Naive B cell (primary cell): ENCODE measurements around the gene IGIP. TPM values are rescaled to one million over a fixed set of nuclear protein-coding genes. Genes with fewer than 3 reads are reported as not detected.

Experiments
- ATAC-seq, 2 donors: fragments of 150-1000 bp; cut with Tn5 transposase; 2 replicates each; pipeline ENCODE4 v1.10.0; 2021; ENCODE audit warnings: low read depth in 2 of 2, mild to moderate bottlenecking in 2 of 2, moderate library complexity in 2 of 2
- DNase-seq: peaks from one replicate; pipeline ENCODE4 v3.0.0; 2022
- H3K27ac Mint-ChIP-seq, 6 donors: one replicate each; pipeline ENCODE4 v1.8.0; 2020 to 2022; ENCODE audit warnings: mild to moderate bottlenecking in 6 of 6, mixed read lengths in 6 of 6, moderate library complexity in 5 of 6, inconsistent platforms in 2 of 6
- H3K27me3 Mint-ChIP-seq, 3 donors: one replicate each; pipeline ENCODE4 v1.8.0; 2021 to 2022; ENCODE audit warnings: mixed read lengths in 3 of 3, mild to moderate bottlenecking in 1 of 3
- H3K36me3 Mint-ChIP-seq, 2 donors: one replicate each; pipeline ENCODE4 v1.8.0; 2020 to 2022; ENCODE audit warnings: mixed read lengths in 2 of 2, inconsistent platforms in 1 of 2, mild to moderate bottlenecking in 1 of 2
- H3K4me1 Mint-ChIP-seq, 3 donors: one replicate each; pipeline ENCODE4 v1.8.0; 2020 to 2022; ENCODE audit warnings: mixed read lengths in 3 of 3, inconsistent platforms in 1 of 3, mild to moderate bottlenecking in 1 of 3, moderate library complexity in 1 of 3
- H3K4me3 Mint-ChIP-seq, 8 donors: one replicate each; pipeline ENCODE4 v1.8.0; 2020 to 2022; ENCODE audit warnings: mild to moderate bottlenecking in 8 of 8, mixed read lengths in 8 of 8, moderate library complexity in 8 of 8, inconsistent platforms in 2 of 8
- H3K9me3 Mint-ChIP-seq, 7 donors: one replicate each; pipeline ENCODE4 v1.8.0; 2020 to 2022; ENCODE audit warnings: mixed read lengths in 7 of 7, mild to moderate bottlenecking in 5 of 7, inconsistent platforms in 2 of 7, moderate library complexity in 1 of 7
- polyA plus RNA-seq, 6 donors: library from polyadenylated mRNA; unstranded; fragments of 300-500 nt; fragmentation: Illumina TruSeq; gene quantifications; one replicate each; pipeline ENCODE4 v1.2.3, GENCODE V29; 2021; ENCODE audit warnings: low read depth in 6 of 6

Gene IGIP
- polyA plus RNA-seq, 6 donors from 2014 or later, result 0.09 to 0.46 (median 0.18) TPM; not detected in 1

DNA sequence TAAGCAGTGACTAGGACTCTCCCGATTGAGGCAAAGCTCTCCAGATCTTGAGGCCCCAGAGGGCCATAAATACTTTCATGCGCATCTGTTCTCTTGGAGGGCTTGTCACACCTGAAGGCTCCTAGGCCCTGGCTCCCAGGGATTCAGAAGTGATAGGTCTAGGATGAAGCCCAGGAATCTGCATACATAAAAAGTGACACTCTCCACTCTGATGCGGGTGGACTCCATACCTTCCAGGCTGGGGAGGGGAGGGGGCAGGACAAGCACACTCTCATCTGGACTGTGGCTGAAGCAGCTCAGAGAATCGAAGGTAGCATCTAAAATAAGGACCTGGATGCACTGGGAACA, 40.2 kb downstream of the IGIP start:
- Mint-ChIP-seq H3K4me3 (no peak overlapping the region), H3K27me3 (peaks cover 0 to 20% (median 9%) of the 10 kb centered on the region in 3 donors), H3K9me3 (no peaks in the 10 kb centered on the region), H3K4me1 (peaks cover 0 to 8% (median 0%) of the 10 kb centered on the region in 3 donors), H3K36me3 (no peaks in the 10 kb centered on the region), H3K27ac (peak overlapping the region in 1 of 6 donors; percentile 59)
- DNase-seq (no peak), ATAC-seq (no peak)

DNA sequence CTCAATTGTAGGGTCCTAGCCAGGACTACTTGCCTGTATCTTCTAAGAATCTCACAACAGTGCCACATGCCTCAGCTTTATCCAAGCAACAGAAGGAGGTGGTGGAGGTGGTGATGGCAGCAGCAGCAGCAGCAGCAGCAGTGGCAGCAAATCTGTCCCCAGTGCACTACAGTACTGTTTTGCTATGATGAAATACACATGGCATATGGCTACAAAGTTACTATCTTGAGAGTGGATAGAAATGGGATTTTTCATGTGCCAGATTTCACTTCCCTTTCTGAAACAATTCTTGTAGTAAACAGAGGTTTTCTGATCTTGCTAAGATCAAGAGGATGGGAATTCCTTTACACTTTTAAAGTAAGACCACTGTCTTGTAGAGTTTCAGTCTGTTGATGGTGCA, 41.2 kb downstream of the IGIP start:
- DNase-seq, result no peak
- ATAC-seq, result peak in 1 of 2 donors; percentile 9
- Mint-ChIP-seq H3K36me3 (no peaks in the 10 kb centered on the region), H3K27me3 (peaks cover 0 to 20% (median 9%) of the 10 kb centered on the region in 3 donors), H3K9me3 (no peaks in the 10 kb centered on the region), H3K4me3 (no peak overlapping the region), H3K27ac (peak overlapping the region in 1 of 6 donors; percentile 68), H3K4me1 (peaks cover 0 to 8% (median 0%) of the 10 kb centered on the region in 3 donors)

DNA sequence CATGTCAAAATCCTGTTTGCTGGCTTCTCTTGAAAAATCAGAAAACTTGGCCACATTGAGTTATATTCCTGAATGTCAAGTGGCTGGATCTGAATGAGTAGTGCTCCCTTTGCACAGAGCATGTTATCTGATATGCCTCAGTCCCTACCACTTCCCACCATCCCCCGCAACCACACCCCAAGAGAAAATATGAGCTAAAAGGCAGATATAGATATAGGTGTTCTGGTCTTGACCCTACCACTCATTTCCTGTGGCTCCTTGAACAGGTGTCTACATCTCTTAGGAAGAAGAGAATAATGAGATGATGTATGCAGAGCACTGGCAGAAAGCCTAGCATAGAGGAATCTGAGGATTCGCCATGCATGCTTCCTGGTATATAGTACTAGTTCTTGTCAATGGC, 42.6 kb downstream of the IGIP start:
- H3K27ac Mint-ChIP-seq, result no peak overlapping the region
- no peak overlapping the region for H3K4me3 Mint-ChIP-seq

DNA sequence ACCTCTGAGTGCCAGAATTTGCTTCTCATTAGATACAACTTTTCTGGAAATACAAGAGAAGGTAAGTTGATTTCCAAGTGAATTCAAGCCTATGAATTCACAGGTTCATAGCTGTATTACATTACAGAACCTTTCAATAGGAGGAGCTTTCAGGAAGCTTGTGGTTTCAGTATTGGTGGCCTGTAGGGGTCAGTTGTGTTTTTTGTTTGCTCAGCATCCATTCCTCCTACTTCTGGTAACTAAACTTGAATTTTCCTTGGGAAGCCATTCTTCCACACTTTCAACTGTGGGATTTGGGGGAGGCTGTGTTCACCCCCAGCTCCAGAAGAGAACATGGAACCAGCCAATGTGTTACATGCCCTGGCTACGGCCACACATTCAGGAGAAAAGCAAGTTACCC, 43.7 kb downstream of the IGIP start:
- Mint-ChIP-seq H3K36me3 (no peaks in the 10 kb centered on the region), H3K27me3 (peaks cover 0 to 14% (median 0%) of the 10 kb centered on the region in 3 donors), H3K4me3 (no peak overlapping the region), H3K4me1 (peaks cover under 1 to 8% (median 6%) of the 10 kb centered on the region in 3 donors), H3K9me3 (no peaks in the 10 kb centered on the region), H3K27ac (no peak overlapping the region)
- ATAC-seq (no peak), DNase-seq (no peak)

More for the DNA sequence above, 42.6 kb downstream of the IGIP start:
- H3K27me3 Mint-ChIP-seq, result peaks cover 0 to 13% (median 0%) of the 10 kb centered on the region in 3 donors
- DNase-seq (no peak), ATAC-seq (no peak)
- H3K4me1 Mint-ChIP-seq, result peaks cover 0 to 5% (median 0%) of the 10 kb centered on the region in 3 donors
- H3K9me3 Mint-ChIP-seq, result no peaks in the 10 kb centered on the region
- no peaks in the 10 kb centered on the region for H3K36me3 Mint-ChIP-seq

DNA sequence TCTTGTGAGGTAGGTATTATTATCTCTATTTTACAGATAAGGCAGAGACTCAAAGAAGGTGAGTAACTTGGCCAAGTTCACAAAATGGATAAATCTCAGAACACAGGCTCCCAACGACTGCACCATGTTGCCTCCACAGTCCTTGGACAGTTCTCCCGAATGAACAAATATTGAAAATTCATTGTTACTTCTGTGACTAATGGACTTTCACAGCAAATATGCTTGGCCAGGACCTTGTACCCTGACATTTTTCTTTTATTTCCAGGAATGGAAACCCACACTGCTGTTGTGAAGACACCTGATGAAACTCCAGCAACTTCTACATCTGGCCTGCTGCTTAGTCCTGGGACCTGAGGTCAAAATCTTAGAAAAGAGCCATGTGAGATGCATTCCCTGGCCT, 46.7 kb downstream of the IGIP start:
- Mint-ChIP-seq H3K9me3 (no peaks in the 10 kb centered on the region), H3K36me3 (no peaks in the 10 kb centered on the region), H3K4me3 (peak overlapping the region in 1 of 8 donors; percentile 81), H3K4me1 (peaks cover 12 to 22% (median 16%) of the 10 kb centered on the region in 3 donors), H3K27me3 (peaks cover 0 to 15% (median 5%) of the 10 kb centered on the region in 3 donors), H3K27ac (peak overlapping the region in 4 of 6 donors; percentile 1 to 79 (median 32))
- ATAC-seq (no peak), DNase-seq (no peak)

DNA sequence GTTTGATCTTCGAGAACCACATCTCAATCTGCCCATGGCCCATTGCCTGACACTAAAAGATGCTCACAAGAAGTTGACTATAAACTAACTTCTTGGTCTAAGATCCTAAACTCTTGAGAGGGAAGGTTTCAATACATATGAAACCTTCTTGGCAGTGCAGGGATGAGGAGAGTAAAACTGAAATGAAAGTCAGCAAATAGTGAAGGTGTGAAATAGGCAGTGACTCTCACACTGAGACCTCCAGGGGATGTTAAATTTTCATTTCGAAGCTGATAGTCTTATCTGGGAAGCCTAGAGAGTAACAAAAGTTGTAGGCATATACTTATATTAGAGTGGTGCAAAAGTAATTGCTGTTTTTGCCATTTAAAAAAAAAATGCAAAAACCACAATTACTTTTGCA, 48.3 kb downstream of the IGIP start:
- Mint-ChIP-seq H3K4me1 (peaks cover 12 to 22% (median 16%) of the 10 kb centered on the region in 3 donors), H3K9me3 (no peaks in the 10 kb centered on the region), H3K4me3 (peak overlapping the region in 7 of 8 donors; percentile 92 to 96 (median 95)), H3K27me3 (peaks cover 0 to 15% (median 5%) of the 10 kb centered on the region in 3 donors), H3K36me3 (no peaks in the 10 kb centered on the region), H3K27ac (peak overlapping the region; percentile 98 to 100 (median 99))
- DNase-seq, result no peak
- ATAC-seq, result no peak

DNA sequence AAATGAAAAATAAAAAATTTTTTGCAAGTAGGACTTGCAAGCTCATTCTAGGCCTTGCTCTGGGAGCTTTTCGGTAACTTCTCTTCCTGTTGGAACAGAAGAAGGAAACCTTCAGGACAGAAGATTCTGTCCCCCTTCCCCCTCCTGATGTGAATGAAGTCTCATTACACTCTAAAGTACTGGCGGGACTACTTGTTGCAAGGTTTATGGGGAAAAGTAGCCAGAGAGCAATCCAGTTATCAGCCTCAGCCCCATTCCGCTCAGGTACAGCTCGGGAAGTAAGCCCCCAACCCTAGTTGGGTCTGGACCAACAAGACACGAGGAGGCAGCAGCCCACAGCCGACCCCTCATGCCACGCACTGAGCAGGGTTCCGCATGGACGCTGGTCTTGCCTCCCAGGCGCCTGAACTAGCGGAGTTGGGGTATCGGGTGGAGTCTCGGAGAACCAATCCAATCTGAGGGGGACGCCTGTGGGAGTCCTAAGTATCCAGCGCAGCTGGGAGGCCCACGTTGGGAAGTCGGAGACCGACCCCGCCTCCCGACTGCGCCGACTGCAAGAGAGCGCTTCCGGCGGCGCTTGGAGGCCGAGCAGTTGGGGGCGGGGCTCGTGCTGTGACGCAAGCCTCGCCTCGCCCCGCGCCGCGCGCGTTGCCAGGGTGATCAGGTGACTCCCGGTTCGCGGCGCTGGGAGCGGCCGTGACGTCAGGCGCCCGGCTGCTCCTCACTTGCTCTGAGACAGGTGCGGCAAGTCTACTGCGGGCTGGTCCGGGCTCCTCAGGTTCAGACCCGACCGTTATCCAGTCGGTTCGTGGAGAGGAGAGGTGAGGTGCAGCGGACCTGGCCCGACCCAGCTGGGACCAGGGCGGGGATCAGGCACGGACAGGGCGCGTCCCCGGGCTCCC, 49.0 kb downstream of the IGIP start, which contains the start of gene CYSTM1:
Gene CYSTM1 (plus strand): TSS at position 724 of the 902 bp plus-strand sequence. CDS start 19,278 bp downstream, outside the sequence.
- peak within 1 kb of the TSS; percentile 93 to 97 (median 96) for H3K4me3 Mint-ChIP-seq
- ATAC-seq, result peak; percentile 88 to 89
- H3K4me1 Mint-ChIP-seq, result peaks cover 12 to 22% (median 16%) of the 10 kb centered on the region in 3 donors
- H3K36me3 Mint-ChIP-seq, result no peaks in the 10 kb centered on the region
- H3K27me3 Mint-ChIP-seq, result peaks cover 0 to 15% (median 5%) of the 10 kb centered on the region in 3 donors
- H3K9me3 Mint-ChIP-seq, result no peaks in the 10 kb centered on the region
- H3K27ac Mint-ChIP-seq, result peak within 1 kb of the TSS; percentile 99 to 100 (median 99)
- peak; percentile 99 for DNase-seq

DNA sequence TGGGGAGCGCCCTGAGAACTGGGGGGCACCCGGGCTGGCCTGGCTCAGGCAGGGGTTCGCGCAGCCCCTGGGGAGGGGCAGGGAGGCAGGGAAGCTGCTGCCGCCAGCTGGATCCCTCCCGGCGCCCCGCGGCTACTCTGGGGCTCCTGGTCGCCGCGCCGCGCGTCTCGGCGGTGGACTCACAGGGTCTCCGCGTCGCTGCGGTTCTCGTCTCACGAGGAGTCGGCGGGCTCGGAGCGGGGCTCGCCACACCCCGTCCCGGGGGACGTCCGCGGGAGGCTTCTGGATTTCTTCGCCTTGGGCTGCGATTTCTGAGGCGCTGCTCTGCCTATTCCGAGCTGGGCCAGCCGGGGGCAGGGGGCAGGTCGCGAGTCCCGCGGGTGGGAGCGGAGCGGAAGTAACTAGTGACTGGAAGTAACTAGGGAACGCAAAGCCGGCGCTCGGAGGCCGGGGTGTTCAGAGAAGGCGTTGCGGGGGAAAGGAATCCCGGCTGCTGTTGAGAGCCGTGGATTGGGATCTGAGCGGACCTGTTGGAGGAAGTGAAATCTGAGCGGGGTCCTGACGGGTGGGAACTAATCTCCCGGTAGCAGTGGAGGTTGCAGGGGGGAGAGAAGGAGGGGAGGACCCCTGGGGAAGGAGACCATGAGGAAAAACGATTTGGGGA, 49.8 kb downstream of the IGIP start:
- Mint-ChIP-seq H3K9me3 (no peaks in the 10 kb centered on the region), H3K27me3 (peaks cover 0 to 15% (median 5%) of the 10 kb centered on the region in 3 donors), H3K36me3 (no peaks in the 10 kb centered on the region), H3K27ac (peak overlapping the region; percentile 99 to 100 (median 99)), H3K4me1 (peaks cover 12 to 22% (median 16%) of the 10 kb centered on the region in 3 donors), H3K4me3 (peak overlapping the region; percentile 93 to 97 (median 96))
- DNase-seq (peak; percentile 80), ATAC-seq (peak; percentile 47 to 51)

DNA sequence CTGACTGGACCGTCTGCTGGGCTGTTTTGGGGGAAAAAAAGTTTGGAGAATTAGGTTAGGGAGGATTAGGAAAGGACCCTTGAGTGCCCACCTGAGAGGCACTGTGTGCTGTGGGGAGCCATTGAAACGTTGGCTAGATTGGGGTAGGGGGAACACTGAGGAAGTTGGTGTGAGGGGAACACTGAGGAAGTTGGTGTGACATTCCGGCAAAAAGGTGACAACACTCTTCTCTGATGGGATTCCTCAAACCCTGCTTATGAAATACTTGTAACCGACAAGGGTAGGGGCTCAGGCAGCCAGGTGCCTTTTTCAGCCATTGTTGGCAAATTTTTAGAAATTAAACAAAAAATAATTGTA, 50.3 kb downstream of the IGIP start:
- no peaks in the 10 kb centered on the region for H3K36me3 Mint-ChIP-seq
- peak overlapping the region; percentile 97 to 100 (median 99) for H3K27ac Mint-ChIP-seq
- peaks cover 0 to 15% (median 5%) of the 10 kb centered on the region in 3 donors for H3K27me3 Mint-ChIP-seq
- DNase-seq (no peak), ATAC-seq (no peak)
- H3K4me3 Mint-ChIP-seq, result peak overlapping the region; percentile 93 to 97 (median 96)
- peaks cover 12 to 22% (median 16%) of the 10 kb centered on the region in 3 donors for H3K4me1 Mint-ChIP-seq
- H3K9me3 Mint-ChIP-seq, result no peaks in the 10 kb centered on the region

DNA sequence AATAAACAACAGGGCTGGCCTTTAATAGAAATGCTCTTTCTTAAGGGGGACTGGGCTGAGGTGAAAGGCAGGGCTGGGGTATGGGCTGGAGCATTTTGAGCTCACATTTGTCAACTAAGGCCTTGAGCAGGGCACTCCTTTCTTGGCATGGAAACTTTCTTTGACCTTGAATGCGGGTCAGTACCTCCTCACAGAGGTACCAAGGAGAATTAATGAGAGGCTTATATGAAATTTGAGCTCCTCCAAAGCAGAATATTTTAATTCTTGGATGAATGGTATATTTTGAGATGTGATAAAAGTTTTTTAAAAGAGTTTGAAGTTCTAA, 52.3 kb downstream of the IGIP start:
- H3K4me1 Mint-ChIP-seq, result peaks cover 12 to 22% (median 16%) of the 10 kb centered on the region in 3 donors
- ATAC-seq, result no peak
- peak overlapping the region in 2 of 8 donors; percentile 22 to 93 for H3K4me3 Mint-ChIP-seq
- no peaks in the 10 kb centered on the region for H3K36me3 Mint-ChIP-seq
- peaks cover 0 to 14% (median 5%) of the 10 kb centered on the region in 3 donors for H3K27me3 Mint-ChIP-seq
- H3K27ac Mint-ChIP-seq, result peak overlapping the region in 2 of 6 donors; percentile 36 to 42
- H3K9me3 Mint-ChIP-seq, result no peaks in the 10 kb centered on the region
- no peak for DNase-seq

DNA sequence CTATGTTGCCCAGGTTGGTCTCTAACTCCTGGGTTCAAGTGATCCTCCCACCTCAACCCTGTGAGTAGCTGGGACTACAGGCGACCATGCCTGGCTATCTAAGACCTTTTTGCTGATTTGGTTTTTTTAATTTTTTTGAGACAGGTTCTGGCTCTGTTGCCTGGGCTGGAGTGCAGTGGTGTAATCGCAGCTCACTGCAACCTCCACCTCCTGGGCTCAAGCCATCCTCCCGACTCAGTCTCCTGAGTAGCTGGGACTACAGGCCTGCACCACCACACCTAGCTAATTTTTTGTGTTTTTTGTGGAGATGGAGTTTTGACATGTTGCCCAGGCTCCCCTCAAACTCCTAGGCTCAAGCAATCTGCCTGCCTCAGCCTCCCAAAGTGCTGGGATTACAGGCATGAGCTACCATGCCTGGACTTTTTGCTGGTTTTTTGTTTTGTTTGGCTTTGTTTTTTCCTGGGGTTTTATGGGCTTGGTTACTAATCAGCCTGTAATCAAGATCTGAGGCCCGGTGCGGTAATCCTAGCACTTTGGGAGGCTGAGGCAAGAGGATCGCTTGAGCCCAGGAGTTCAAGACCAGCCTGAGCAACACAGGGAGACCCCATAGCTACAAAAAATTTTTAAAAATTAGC, 52.9 kb downstream of the IGIP start:
- Mint-ChIP-seq H3K36me3 (no peaks in the 10 kb centered on the region), H3K9me3 (no peaks in the 10 kb centered on the region), H3K27ac (no peak overlapping the region), H3K4me3 (peak overlapping the region in 1 of 8 donors; percentile 52), H3K27me3 (peaks cover 0 to 8% (median 5%) of the 10 kb centered on the region in 3 donors), H3K4me1 (peaks cover 12 to 21% (median 16%) of the 10 kb centered on the region in 3 donors)
- DNase-seq (no peak), ATAC-seq (no peak)
